ENCODE results near the gene SPG7. TPM values are rescaled to one million over a fixed set of nuclear protein-coding genes. Genes with fewer than 3 reads are reported as not detected.

The SPG7 gene
- total and polyA plus RNA-seq, 2 of the 4 experiments (the other 2 are of a cell fraction), result 94.6 to 96.8 TPM

DNA sequence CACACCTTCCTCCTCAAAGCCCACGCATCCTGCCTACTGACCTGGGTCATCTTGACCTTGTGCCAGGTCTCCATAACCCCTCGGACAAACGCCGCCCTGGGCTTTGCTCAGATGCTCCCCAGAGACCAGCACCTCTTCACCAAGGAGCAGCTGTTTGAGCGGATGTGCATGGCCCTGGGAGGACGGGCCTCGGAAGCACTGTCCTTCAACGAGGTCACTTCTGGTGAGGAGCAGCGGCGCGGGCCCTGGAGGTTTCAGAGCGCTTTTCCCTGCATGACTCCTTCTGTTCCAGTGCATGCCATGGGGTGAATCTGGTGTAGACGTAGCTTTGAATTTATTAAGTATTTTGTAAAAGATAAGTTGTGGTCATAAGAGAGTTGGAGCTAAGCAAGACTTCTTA, 44.7 kb downstream of the SPG7 start:
- Histone ChIP-seq H2BK120ac (ENCODE audit: low read depth, low read length) (no peak overlapping the region), H4K20me1 (ENCODE audit: insufficient read depth, low read length) (peaks cover 3% of the 10 kb centered on the region; the same call in 1 of the 2 replicates), H4K91ac (ENCODE audit: insufficient read depth, low read depth, low read length) (no peak overlapping the region), H2AFZ (replicated peaks; ENCODE audit: low read length, poor library complexity) (no peak overlapping the region), H4K8ac (ENCODE audit: low read depth in 2 of 2, low read length in 2 of 2) (no peak overlapping the region), H3K14ac (replicated peaks; ENCODE audit: low read depth, low read length) (no peak overlapping the region), H3K56ac (ENCODE audit: extremely low read depth, insufficient read depth, low read length) (no peak overlapping the region), H2AK5ac (ENCODE audit: low read depth, low read length) (no peak overlapping the region), H3K18ac (ENCODE audit: low read depth, low read length) (no peak overlapping the region), H3K23ac (ENCODE audit: low read depth, low read length) (no peak overlapping the region), H3K79me1 (ENCODE audit: low read depth in 1 of 2, low read length in 2 of 2) (peaks cover 2 to 24% of the 10 kb centered on the region in 2 experiments; a peak in 1 of 4 replicates), H3K27me3 (ENCODE audit: control insufficient read depth, insufficient read depth, low read length) (no peaks in the 10 kb centered on the region), H3K4ac (ENCODE audit: low read depth, low read length) (no peak overlapping the region), H3K4me3 (ENCODE audit: insufficient read depth, low read depth, low read length) (no peak overlapping the region), H3K9me3 (ENCODE audit: control insufficient read depth, insufficient read depth, low read length) (no peaks in the 10 kb centered on the region), H2AK9ac (replicated peaks; ENCODE audit: low read depth, low read length, poor library complexity) (no peak overlapping the region), H4K5ac (ENCODE audit: low read depth, low read length) (no peak overlapping the region), H3K27ac (ENCODE audit: insufficient read depth, low read length) (no peak overlapping the region), H3K9ac (ENCODE audit: low read depth, low read length) (no peak overlapping the region), H3K4me2 (ENCODE audit: low read depth, low read length) (no peak overlapping the region), H3K36me3 (ENCODE audit: control insufficient read depth, insufficient read depth, low read length) (peaks cover 57% of the 10 kb centered on the region), H2BK15ac (ENCODE audit: low read depth, low read length) (no peak overlapping the region), H3K9me1 (ENCODE audit: insufficient read depth, low read length) (no peaks in the 10 kb centered on the region), H2BK20ac (ENCODE audit: low read depth, low read length) (no peak overlapping the region), H3K4me1 (ENCODE audit: control insufficient read depth, insufficient read depth, low read length) (0 out of 2 replicates have a peak, but pooled peaks cover 1% of the 10 kb centered on the region), H2BK5ac (ENCODE audit: low read depth, low read length, poor library complexity, severe bottlenecking) (no peak overlapping the region)
- TF ChIP-seq BHLHE40 (IDR thresholded peaks at IDR 0.05; ENCODE audit: low read depth, low read length) (no peak), CHD1 (IDR thresholded peaks at IDR 0.05; ENCODE audit: low read depth, low read length) (no peak), RCOR1 (IDR thresholded peaks at IDR 0.05; ENCODE audit: insufficient replicate concordance, low read length) (no peak), RAD21 (IDR thresholded peaks at IDR 0.05; ENCODE audit: low read length) (no peak), MXI1 (IDR thresholded peaks at IDR 0.05; ENCODE audit: borderline replicate concordance, low read depth, low read length) (no peak)
- TF ChIP-seq, protein P1, sequence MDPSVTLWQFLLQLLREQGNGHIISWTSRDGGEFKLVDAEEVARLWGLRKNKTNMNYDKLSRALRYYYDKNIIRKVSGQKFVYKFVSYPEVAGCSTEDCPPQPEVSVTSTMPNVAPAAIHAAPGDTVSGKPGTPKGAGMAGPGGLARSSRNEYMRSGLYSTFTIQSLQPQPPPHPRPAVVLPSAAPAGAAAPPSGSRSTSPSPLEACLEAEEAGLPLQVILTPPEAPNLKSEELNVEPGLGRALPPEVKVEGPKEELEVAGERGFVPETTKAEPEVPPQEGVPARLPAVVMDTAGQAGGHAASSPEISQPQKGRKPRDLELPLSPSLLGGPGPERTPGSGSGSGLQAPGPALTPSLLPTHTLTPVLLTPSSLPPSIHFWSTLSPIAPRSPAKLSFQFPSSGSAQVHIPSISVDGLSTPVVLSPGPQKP (IDR thresholded peaks at IDR 0.05; ENCODE audit: borderline replicate concordance, low read depth, low read length), result no peak
- no peak for DNase-seq
- POLR2A ChIA-PET (ENCODE audit: unreplicated experiment), result no interaction called here
- dilution Hi-C loops (cut with HindIII; ENCODE audit: low sequenced_read_pairs, unreplicated experiment), result no loop called here
- CTCF ChIA-PET, result no interaction called here
- no TSS peak for BruUV-seq (replicated peaks)
- intact Hi-C loops (cut with micrococcal nuclease), result no loop called here
- in situ Hi-C loops (cut with MboI; ENCODE audit: low sequenced_read_pairs), result no loop called here
- ATAC-seq (ENCODE audit: low read depth), result no peak
- 100% methylated on average over 3 of the region's 13 CpGs; no CpG with 5 or more reads in 1 of the 2 experiments for WGBS, 2 experiments (ENCODE audit: extremely low coverage in 2 of 2, insufficient read length in 1 of 2)

Measured in IMR-90 (cell line).